22Rv1 (cell line): ENCODE results near the gene GLOD5.

Experiments used
- ZFX ChIP-seq: fragments of 450-650 bp; IDR thresholded peaks from 2 replicates; pipeline ENCODE4 v1.6.1; 2017; ENCODE audit warnings: antibody characterized with exemption, borderline replicate concordance
- TF ChIP-seq, protein P1 (sequence below): fragments of 450-650 bp; IDR thresholded peaks from 2 replicates; pipeline ENCODE4 v1.5.1; 2017; ENCODE audit warnings: mild to moderate bottlenecking

DNA sequence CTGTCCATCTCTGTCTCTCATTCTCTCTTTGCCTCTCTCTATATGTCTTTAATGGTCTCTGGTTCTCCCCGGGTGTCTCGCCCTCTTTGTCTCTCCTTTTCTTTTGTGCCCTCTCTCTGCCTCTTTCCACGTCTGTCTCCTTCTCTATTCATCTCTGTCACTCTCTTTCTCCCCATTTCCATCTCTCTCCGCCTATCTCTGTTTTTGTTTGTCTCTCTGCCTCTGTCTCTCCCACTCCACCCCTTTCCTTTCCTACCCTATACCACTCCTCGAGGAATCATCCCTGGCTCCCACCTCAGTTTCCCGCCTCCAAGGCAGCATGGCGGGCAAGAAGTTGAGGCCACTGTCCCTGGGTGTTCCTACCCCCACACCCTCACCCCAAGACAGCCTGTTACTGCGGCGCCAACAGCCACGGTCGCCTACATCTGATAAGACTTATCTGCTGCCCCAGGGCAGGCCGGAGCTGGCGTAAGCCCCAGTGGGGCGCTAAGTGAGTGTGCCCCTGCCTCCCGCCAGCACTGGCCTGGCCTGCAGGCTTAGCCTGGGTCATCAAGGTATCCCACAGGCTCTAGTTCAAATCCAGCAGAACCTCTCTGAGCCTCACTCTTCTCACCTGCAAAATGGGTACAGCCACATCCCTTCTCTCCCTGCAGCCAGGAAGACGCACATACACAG is 24.1 kb downstream of the GLOD5 start:
- TF ChIP-seq, protein P1, sequence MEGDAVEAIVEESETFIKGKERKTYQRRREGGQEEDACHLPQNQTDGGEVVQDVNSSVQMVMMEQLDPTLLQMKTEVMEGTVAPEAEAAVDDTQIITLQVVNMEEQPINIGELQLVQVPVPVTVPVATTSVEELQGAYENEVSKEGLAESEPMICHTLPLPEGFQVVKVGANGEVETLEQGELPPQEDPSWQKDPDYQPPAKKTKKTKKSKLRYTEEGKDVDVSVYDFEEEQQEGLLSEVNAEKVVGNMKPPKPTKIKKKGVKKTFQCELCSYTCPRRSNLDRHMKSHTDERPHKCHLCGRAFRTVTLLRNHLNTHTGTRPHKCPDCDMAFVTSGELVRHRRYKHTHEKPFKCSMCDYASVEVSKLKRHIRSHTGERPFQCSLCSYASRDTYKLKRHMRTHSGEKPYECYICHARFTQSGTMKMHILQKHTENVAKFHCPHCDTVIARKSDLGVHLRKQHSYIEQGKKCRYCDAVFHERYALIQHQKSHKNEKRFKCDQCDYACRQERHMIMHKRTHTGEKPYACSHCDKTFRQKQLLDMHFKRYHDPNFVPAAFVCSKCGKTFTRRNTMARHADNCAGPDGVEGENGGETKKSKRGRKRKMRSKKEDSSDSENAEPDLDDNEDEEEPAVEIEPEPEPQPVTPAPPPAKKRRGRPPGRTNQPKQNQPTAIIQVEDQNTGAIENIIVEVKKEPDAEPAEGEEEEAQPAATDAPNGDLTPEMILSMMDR, result no peak
- TF ChIP-seq ZFX, result no peak
